ENCODE results near the gene GDF15. TPM values are rescaled to one million over a fixed set of nuclear protein-coding genes. Genes with fewer than 3 reads are reported as not detected.

Gene GDF15
- total RNA-seq, 4 donors from 2014 or later, result 0.76 to 2.3 TPM; not detected in 2

DNA sequence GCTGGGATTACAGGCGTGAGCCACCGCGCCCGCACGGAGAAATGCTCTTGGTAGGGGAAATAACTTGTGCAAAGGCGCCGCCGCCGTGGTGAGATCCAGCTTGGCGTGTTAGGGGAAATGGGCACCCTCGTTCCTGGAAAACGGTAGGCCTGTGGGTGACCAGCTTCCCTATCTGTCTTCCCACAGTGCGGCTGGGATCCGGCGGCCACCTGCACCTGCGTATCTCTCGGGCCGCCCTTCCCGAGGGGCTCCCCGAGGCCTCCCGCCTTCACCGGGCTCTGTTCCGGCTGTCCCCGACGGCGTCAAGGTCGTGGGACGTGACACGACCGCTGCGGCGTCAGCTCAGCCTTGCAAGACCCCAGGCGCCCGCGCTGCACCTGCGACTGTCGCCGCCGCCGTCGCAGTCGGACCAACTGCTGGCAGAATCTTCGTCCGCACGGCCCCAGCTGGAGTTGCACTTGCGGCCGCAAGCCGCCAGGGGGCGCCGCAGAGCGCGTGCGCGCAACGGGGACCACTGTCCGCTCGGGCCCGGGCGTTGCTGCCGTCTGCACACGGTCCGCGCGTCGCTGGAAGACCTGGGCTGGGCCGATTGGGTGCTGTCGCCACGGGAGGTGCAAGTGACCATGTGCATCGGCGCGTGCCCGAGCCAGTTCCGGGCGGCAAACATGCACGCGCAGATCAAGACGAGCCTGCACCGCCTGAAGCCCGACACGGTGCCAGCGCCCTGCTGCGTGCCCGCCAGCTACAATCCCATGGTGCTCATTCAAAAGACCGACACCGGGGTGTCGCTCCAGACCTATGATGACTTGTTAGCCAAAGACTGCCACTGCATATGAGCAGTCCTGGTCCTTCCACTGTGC, 2.4 kb downstream of the GDF15 start:
- WGBS, 2 donors, result 12 to 25% methylated on average over 16 to 18 of the region's 86 CpGs
- Histone ChIP-seq H3K27ac (peak overlapping the region; percentile 3 to 50 (median 30)), H3K36me3 (no peaks in the 10 kb centered on the region), H3K27me3 (peaks cover 0 to 39% (median 0%) of the 10 kb centered on the region in 4 donors), H3K4me3 (peak overlapping the region; percentile 3 to 58 (median 32)), H3K9me3 (no peaks in the 10 kb centered on the region), H3K4me1 (peaks cover 3 to 37% (median 19%) of the 10 kb centered on the region in 3 donors)
- intact Hi-C loops (cut with DNase I), result no loop called here
- TF ChIP-seq POLR2A (IDR thresholded peaks at IDR 0.05), result peak in 1 of 4 donors; percentile 11
- TF ChIP-seq, protein P1, sequence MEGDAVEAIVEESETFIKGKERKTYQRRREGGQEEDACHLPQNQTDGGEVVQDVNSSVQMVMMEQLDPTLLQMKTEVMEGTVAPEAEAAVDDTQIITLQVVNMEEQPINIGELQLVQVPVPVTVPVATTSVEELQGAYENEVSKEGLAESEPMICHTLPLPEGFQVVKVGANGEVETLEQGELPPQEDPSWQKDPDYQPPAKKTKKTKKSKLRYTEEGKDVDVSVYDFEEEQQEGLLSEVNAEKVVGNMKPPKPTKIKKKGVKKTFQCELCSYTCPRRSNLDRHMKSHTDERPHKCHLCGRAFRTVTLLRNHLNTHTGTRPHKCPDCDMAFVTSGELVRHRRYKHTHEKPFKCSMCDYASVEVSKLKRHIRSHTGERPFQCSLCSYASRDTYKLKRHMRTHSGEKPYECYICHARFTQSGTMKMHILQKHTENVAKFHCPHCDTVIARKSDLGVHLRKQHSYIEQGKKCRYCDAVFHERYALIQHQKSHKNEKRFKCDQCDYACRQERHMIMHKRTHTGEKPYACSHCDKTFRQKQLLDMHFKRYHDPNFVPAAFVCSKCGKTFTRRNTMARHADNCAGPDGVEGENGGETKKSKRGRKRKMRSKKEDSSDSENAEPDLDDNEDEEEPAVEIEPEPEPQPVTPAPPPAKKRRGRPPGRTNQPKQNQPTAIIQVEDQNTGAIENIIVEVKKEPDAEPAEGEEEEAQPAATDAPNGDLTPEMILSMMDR (IDR thresholded peaks at IDR 0.05), result peak; percentile 99 to 100 (median 99)
- peak; percentile 56 for DNase-seq

DNA sequence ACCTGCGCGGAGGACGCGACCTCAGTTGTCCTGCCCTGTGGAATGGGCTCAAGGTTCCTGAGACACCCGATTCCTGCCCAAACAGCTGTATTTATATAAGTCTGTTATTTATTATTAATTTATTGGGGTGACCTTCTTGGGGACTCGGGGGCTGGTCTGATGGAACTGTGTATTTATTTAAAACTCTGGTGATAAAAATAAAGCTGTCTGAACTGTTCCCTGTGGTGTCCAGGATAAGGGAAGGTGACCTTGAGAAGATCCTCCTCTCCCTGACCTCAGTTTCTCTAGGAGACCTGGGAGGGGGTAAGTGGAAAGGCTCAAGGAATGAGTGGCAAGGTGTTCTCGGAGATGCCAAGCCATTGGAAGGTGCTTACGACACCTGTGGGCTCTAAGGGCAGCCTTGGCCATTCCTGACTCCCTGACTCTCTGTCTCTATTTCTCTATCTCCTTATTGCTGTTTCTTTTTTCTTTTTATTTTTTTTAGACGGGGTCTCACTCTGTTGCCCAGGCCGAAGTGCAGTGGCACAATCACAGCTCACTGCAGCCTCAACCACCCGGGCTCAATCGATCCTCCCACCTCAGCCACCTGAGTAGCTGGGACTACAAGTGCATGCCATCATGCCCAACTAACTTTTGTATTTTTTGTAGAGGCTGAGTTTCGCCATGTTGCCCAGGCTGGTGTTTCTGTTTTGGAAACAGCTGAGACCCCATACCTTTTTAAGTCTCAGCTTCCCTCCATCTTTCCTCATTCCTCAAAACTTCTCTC, 3.2 kb downstream of the GDF15 start:
- peaks cover 0 to 38% (median 0%) of the 10 kb centered on the region in 4 donors for H3K27me3 ChIP-seq
- TF ChIP-seq POLR2A (IDR thresholded peaks at IDR 0.05), result no peak
- TF ChIP-seq, protein P1 (IDR thresholded peaks at IDR 0.05), result no peak
- no peak for DNase-seq
- H3K9me3 ChIP-seq, result no peaks in the 10 kb centered on the region
- intact Hi-C loops (cut with DNase I), result no loop called here
- no peaks in the 10 kb centered on the region for H3K36me3 ChIP-seq
- H3K4me3 ChIP-seq, result peak overlapping the region in 2 of 4 donors; percentile 37 to 58
- peaks cover 3 to 37% (median 19%) of the 10 kb centered on the region in 3 donors for H3K4me1 ChIP-seq
- peak overlapping the region in 1 of 4 donors; percentile 50 for H3K27ac ChIP-seq
- WGBS, 2 donors, result 76 to 80% methylated on average over 13 of the region's 13 CpGs

DNA sequence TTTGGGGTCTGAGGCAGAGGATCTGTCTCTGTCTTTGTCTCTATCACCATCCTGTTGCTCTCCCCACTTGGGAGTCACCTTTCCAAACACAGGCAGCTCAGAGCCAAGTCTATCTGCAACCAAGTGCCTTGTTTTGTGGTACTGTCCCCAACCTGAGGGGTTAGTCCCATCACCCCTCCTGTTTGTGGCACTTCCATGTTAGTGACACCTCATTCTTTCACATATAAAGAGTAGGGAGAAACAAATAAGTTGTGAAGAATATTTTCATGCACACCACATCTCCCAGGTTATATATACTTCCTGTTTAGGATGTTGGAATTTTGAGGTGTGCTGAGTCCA, 3.7 kb downstream of the GDF15 start:
- H3K9me3 ChIP-seq, result no peaks in the 10 kb centered on the region
- no peak overlapping the region for H3K27ac ChIP-seq
- H3K36me3 ChIP-seq, result no peaks in the 10 kb centered on the region
- DNase-seq, result no peak
- intact Hi-C loops (cut with DNase I), result no loop called here
- H3K4me1 ChIP-seq, result peaks cover 3 to 37% (median 19%) of the 10 kb centered on the region in 3 donors
- TF ChIP-seq, protein P1 (IDR thresholded peaks at IDR 0.05), result no peak
- no peak for TF ChIP-seq POLR2A (IDR thresholded peaks at IDR 0.05)
- no peak overlapping the region for H3K4me3 ChIP-seq
- peaks cover 0 to 32% (median 0%) of the 10 kb centered on the region in 4 donors for H3K27me3 ChIP-seq

DNA sequence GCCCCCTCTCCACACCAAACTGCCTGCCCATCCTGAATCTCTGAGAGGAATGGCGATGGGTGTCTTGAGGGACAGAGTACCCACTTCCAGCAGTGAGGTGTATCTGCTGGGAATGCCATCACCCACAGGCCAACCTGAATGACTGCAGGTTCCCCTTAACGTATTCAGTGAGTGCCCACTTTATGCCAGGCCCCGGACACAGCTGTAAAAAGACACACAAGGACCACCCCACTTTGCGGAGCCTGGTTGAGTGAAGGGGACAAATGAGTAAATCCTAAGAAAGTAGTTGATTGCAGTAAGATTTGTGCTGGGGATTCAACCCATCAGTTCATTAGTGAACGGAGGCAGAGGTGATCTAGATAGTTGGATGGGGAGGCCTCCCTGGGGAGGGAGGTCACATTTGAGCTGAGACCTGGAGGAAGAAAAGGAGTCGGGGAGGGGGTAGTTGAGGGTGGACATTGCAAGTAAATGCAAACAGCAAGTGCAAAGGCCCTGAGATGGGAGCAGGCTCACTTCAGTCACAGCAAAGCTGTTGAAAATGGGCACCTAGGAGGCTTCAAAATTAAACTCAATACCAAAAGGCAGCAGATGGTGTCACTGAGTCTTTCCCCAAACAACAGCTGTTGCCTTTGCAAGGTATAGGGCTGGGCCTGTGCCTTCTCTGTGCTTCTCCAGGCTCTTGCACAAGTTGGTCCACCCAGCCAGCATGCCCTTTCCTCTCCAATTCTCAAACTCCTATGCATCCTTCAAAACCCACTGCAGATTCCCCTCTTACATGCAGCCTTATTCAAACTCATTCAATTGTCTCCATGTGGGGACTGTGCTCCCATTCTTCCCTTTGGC, 4.3 kb downstream of the GDF15 start:
- Histone ChIP-seq H3K27ac (no peak overlapping the region), H3K4me1 (peaks cover 3 to 37% (median 19%) of the 10 kb centered on the region in 3 donors), H3K36me3 (no peaks in the 10 kb centered on the region), H3K4me3 (no peak overlapping the region), H3K27me3 (peaks cover 0 to 27% (median 0%) of the 10 kb centered on the region in 4 donors), H3K9me3 (no peaks in the 10 kb centered on the region)
- TF ChIP-seq, protein P1 (IDR thresholded peaks at IDR 0.05), result no peak
- no peak for TF ChIP-seq POLR2A (IDR thresholded peaks at IDR 0.05)
- WGBS, 2 donors, result 75 to 85% methylated on average over 5 to 6 of the region's 6 CpGs
- DNase-seq, result no peak
- intact Hi-C loops (cut with DNase I), result no loop called here

Measured in esophagus squamous epithelium (tissue), 5 donors.